ENCODE data around the gene RUVBL2. TPM values are rescaled to one million over a fixed set of nuclear protein-coding genes. Genes with fewer than 3 reads are reported as not detected.

The RUVBL2 gene
- total RNA-seq, 1 donor from 2014 or later = 106 TPM

- Histone ChIP-seq H3K9me3 (no peaks in the 10 kb centered on the region), H3K27me3 (no peaks in the 10 kb centered on the region), H3K4me1 (peaks cover 14 to 18% of the 10 kb centered on the region in 2 donors), H3K4me3 (no peak overlapping the region), H3K27ac (no peak overlapping the region), H3K36me3 (peaks cover 54 to 71% of the 10 kb centered on the region in 2 donors)
- no peak for TF ChIP-seq CTCF (IDR thresholded peaks at IDR 0.05)
- intact Hi-C loops (cut with DNase I) = no loop called here
- DNase-seq (ENCODE audit: low spot score in 2 of 2) = no peak
Observed at GRCh38 chr19:48987323-48987722, 6.4 kb upstream of the RUVBL2 start.

- intact Hi-C loops (cut with DNase I) = no loop called here
- peaks cover 14 to 18% of the 10 kb centered on the region in 2 donors for H3K4me1 ChIP-seq
- no peak overlapping the region for H3K27ac ChIP-seq
- H3K27me3 ChIP-seq = no peaks in the 10 kb centered on the region
- no peak for DNase-seq (ENCODE audit: low spot score in 2 of 2)
- H3K36me3 ChIP-seq = peaks cover 46 to 62% of the 10 kb centered on the region in 2 donors
- no peak overlapping the region for H3K4me3 ChIP-seq
- no peak for TF ChIP-seq CTCF (IDR thresholded peaks at IDR 0.05)
- no peaks in the 10 kb centered on the region for H3K9me3 ChIP-seq
Observed at GRCh38 chr19:48988286-48988685, 5.4 kb upstream of the RUVBL2 start.

- H3K4me1 ChIP-seq = peaks cover 14 to 18% of the 10 kb centered on the region in 2 donors
- H3K36me3 ChIP-seq = peaks cover 44 to 56% of the 10 kb centered on the region in 2 donors
- no peak overlapping the region for H3K4me3 ChIP-seq
- no peak for TF ChIP-seq CTCF (IDR thresholded peaks at IDR 0.05)
- DNase-seq (ENCODE audit: low spot score in 2 of 2) = no peak
- H3K9me3 ChIP-seq = no peaks in the 10 kb centered on the region
- no peak overlapping the region for H3K27ac ChIP-seq
- intact Hi-C loops (cut with DNase I) = no loop called here
- no peaks in the 10 kb centered on the region for H3K27me3 ChIP-seq
Observed at GRCh38 chr19:48988860-48989259, 4.8 kb upstream of the RUVBL2 start.

GRCh38 chr19:48989701-48990291, 3.9 kb upstream of the RUVBL2 start:
- intact Hi-C loops (cut with DNase I) = loop anchor here (5.0 kb wide), 1 partner anchor 158 kb away; no protein-coding TSS in a partner anchor
- H3K27ac ChIP-seq = peak overlapping the region; percentile 24 to 94
- H3K27me3 ChIP-seq = no peaks in the 10 kb centered on the region
- peaks cover 34 to 46% of the 10 kb centered on the region in 2 donors for H3K36me3 ChIP-seq
- H3K9me3 ChIP-seq = no peaks in the 10 kb centered on the region
- peaks cover 21 to 25% of the 10 kb centered on the region in 2 donors for H3K4me1 ChIP-seq
- no peak for TF ChIP-seq CTCF (IDR thresholded peaks at IDR 0.05)
- no peak for DNase-seq (ENCODE audit: low spot score in 2 of 2)
- no peak overlapping the region for H3K4me3 ChIP-seq

GRCh38 chr19:48990400-48990799, 3.3 kb upstream of the RUVBL2 start:
- H3K27ac ChIP-seq = peak overlapping the region; percentile 24 to 94
- peaks cover 21 to 26% of the 10 kb centered on the region in 2 donors for H3K4me1 ChIP-seq
- DNase-seq (ENCODE audit: low spot score in 2 of 2) = no peak

More at GRCh38 chr19:48990400-48990799, 3.3 kb upstream of the RUVBL2 start:
- no peak overlapping the region for H3K4me3 ChIP-seq
- no peak for TF ChIP-seq CTCF (IDR thresholded peaks at IDR 0.05)
- H3K27me3 ChIP-seq = no peaks in the 10 kb centered on the region
- peaks cover 28 to 40% of the 10 kb centered on the region in 2 donors for H3K36me3 ChIP-seq
- intact Hi-C loops (cut with DNase I) = loop anchor here (5.0 kb wide), 1 partner anchor 157 kb away; no protein-coding TSS in a partner anchor
- no peaks in the 10 kb centered on the region for H3K9me3 ChIP-seq

Data from ascending aorta (tissue), 2 donors.